ENCODE results near the gene MGAT3.

MGAT3 gene

DNA sequence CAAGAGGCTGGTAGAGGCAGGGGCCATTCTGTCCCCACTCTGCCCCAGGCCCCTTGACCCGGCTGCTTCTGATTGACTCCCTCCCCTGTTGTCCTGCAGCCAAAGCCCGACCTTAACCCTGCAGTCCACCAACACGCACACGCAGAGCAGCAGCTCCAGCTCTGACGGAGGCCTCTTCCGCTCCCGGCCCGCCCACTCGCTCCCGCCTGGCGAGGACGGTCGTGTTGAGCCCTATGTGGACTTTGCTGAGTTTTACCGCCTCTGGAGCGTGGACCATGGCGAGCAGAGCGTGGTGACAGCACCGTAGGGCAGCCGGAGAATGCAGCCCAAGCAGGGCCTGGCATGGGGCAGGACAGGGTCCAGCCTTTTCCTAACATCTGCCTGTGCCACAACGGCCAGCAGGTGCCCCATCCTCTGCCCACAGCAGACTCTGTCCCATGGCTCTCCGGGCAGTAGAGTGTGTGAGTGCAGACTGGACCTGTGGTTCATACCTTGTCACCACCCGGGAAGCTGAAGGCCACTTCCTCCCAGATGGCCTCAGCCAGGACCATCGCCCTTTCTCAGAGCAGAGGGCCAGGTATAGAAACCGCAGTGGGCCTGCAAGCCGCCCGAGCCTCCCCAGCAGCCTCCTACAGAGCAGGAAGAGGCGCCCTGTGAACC is 26.8 kb upstream of the MGAT3 start:
- no peak for DNase-seq

GRCh38 chr22:39430576-39431150 is 26.1 kb upstream of the MGAT3 start:
- no peak for DNase-seq

DNA sequence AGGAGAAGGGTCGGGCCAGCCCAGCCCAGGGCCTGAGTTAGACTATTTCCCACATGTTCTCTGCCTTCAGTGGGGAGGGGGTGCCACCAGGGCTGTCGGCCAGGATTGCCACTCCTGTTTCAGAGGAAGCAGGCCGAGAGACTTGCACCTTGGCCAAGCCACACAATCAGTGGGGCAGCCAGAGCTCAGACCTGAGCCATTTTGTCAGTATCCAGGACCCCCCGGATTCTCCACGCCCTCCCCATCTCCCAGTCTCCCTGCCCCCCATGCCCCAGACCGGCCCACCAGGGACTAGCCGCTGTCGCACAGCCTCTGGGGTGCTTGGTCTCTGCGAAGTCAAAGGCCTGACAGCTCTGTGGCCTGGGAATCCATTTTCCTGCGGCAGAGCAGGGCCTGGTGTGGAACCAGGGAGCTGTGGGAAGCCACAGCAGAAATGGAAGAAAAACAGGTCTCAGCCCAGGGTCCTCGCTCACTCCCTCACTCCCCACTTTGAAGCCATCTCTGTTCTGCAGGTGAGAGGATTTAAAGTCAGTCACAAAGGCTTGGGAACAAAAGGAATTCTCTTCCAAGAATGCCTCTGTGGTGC is 25.5 kb upstream of the MGAT3 start:
- no peak for DNase-seq

GRCh38 chr22:39431821-39432251 is 25.0 kb upstream of the MGAT3 start:
- DNase-seq: no peak

GRCh38 chr22:39432361-39432811 is 24.4 kb upstream of the MGAT3 start:
- DNase-seq: no peak

DNA sequence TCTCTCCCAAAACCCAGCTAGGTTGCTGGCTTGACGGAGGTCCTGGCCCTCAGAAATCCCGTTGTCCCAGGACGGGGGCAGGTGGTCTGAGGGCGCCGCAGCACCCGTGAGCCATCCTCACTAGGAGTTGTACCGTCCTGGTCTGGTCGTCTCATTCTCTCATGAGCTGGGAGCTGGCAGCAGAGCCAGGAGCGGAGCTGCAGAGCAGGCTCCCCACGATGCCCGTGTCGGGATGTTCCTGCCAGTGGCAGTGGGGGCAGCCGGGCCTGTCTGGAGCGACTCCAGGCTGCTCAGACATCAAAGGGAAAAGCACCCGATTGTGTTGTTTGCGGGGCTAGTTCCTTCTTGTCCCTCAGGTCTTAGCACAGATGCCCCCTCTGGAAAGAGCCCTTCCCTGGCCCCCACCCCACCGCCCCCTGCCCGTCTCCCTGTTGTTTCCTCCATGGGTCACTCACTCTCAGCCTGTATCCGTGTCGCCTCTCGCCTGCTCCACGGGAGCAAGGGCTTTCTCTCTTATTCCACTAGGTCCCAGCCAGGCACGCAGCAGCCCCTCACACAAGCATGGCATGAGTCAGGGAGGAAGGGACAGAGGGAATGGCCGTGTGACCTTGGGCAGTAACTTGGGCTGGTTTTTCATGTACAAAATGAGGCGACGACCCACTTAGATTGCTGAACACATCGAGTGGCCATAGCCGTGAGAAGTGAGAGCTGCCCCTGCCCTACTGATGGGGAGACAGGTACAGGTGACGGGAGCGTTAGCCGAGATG is 23.2 kb upstream of the MGAT3 start:
- DNase-seq: no peak

DNA sequence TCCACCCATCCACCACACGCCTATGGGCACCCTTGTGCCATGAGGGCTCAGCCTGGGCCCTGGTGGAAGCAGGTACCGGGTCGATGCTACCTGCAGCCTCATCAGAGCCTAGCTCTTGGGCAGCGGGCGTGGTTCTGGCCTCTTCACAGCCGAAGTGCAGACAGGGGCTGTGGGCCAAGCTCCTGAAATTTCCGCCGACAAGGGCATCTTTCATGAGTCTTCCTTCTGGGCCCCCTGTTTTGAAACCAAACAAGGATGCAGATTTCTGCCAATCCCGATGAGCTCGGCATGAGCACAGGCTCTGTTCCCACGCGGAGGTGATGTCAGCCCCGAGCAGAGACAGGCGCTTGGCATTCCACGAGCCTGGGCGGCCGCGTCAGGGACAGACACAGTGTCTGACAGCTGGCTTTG is 22.6 kb upstream of the MGAT3 start:
- no peak for DNase-seq

- DNase-seq: no peak
Measured at GRCh38 chr22:39434721-39435120, 22.1 kb upstream of the MGAT3 start.

GRCh38 chr22:39435616-39436015 is 21.2 kb upstream of the MGAT3 start:
- DNase-seq: no peak

- DNase-seq: no peak
Measured at GRCh38 chr22:39437791-39438704, 18.8 kb upstream of the MGAT3 start.

- no peak for DNase-seq
Measured at GRCh38 chr22:39439170-39439569, 17.6 kb upstream of the MGAT3 start.

DNA sequence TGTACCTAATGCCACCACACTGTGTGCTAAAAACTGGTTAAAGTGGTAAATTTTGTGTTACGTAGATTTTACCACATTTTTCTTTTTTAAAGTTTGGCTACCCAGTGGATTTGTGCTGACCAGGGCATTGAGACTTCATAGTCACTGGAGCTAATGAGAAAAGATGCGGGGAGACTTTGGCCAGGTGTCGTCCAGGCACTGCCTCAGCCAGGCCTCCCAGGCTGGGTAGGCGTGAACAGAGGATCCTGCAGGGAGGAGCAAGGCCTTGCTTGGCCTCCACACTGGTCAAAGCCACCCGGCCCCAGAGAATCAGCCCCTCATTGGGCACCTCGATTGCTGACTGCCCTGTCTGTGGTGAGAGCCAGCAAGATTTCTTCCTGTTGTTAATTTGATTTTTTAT is 13.4 kb upstream of the MGAT3 start:
- no peak for DNase-seq

GRCh38 chr22:39444247-39444800 is 12.5 kb upstream of the MGAT3 start:
- DNase-seq: no peak

DNA sequence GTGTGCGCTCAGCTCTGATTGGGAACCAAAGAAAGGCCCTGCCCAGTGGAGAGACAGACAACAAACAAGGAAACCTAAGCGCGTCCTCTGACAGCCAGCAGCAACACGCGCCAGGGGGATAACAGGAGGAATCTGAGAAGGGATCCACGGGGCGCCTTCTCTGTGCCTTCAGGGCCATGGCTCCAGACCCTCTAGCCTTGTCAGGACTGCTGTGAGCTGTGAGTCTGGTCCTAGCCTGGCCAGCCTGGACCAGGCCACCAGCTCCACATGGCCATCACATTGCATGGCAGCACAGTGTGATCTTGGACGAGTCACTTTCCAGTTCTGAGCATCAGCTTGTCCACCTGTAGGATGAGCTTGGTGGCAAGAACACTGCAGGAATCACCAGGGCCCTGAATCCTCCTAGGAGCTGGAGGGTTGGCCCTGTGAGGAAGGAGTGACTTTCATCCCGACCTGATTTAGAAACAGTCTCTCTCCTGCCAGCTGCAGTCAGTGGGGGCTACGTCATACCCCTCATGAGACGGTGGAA is 11.8 kb upstream of the MGAT3 start:
- no peak for DNase-seq

DNA sequence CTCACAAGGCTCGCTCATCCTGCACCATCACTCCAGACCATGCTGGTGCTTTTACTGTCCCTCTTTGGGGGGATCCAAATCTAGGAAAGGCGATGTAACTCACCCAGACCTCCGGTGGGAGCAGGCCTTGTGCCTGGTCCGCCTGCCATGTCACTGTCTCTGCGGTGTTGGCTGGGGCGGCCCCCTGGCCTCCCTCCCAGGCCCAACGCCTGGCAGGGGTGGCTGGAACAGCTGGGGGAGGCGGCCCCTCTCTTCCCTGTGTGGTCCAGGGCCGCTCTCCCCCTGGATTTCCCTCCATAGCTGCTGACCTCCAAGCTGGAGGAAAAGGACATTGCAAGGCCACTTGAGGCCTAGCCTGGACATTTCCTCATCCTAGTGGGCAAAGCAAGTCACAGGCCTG is 11.1 kb upstream of the MGAT3 start:
- DNase-seq: no peak

DNA sequence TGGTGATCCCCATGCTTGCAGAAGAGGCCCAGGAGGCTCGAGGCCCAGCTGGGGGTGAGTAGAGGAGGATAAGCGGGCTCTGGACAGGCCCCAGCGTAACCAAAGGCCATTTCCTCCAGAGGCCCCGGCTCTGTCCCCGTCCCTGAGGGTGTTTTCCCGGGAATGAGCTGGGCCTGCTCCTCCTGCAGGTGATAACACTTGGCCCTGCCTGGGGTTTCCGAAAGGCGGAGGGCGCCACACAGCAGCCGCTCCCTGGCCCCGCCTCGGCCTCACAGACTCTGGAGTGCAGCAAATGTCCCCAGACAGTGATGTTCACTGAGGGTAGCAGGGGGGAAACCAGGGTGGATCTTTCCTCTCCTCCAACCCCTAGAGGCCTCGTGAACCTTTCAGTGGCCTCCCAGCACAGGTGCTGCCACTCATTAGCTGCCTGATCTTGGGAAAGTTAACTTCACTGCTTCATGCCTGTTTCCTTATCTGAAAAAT is 10.5 kb upstream of the MGAT3 start:
- DNase-seq: no peak

- DNase-seq: no peak
Measured at GRCh38 chr22:39448205-39449054, 8.4 kb upstream of the MGAT3 start.

DNA sequence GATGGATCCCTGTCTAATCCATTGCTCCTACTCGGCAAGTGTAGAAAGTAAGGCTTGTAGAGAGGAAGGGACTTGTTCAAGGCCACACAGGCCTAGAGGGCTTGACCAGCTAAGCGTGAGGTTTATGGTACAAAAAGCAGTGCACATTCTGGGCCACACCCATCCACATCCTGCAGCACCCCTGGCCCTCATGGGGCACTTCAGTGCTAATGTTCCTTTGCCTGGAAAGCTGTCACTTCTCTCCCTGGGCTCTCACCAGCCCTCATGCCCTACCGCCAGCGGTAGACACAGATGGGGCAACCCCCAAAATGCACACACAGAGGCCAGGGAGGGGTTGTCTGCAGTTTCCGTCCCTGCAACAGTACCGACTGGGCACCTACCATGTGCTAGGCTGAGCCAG is 7.1 kb upstream of the MGAT3 start:
- DNase-seq: no peak

DNA sequence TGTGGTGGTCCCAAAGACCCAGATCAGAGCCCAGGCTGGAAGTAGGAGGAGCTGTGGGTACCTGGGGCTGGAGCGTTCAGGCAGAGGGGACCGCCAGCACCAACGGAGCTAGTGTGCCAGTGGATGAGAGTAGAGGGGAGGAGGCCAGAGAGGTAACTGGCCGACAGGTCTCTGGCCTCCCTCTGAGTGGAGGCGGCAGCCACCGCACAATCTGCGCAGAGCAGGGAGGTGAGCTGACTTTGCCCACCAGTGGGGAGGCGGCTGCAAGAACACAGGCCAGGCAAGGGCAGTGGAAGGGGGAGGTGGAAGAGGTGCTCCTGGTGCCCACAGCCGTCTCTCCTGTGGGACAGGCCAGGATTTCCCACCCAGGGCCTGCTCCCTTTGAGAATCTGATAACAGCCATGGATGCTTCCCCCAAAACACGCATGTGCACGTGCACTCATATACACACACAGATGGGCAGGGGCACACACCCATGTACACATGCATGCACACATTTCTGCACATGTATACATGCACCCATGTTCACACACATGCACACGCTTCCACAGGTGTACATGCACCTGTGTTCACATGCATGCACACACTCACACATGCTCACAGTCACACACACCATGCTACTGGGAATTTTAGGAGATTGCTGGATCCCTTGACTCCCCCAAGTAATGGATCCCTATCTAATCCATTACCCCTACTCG is 6.4 kb upstream of the MGAT3 start:
- no peak for DNase-seq

GRCh38 chr22:39452740-39453040 is 4.1 kb upstream of the MGAT3 start:
- DNase-seq: no peak
